DMS 273 (cell line): ENCODE measurements around the gene KLKB1.
"Not testable (repeated sequence)": the region's sequence is repeated elsewhere in the genome, so short reads cannot be mapped to it uniquely, and the experiment has no call there.

Experiments
- DNase-seq: peaks from one replicate; lab custom pipeline; 2025; ENCODE audit not compliant: unreplicated experiment; lab: John Stamatoyannopoulos, UW

The KLKB1 gene

GRCh38 chr4:186264660-186265059, 37.4 kb downstream of the KLKB1 start:
- no peak for DNase-seq

- DNase-seq, result not testable (repeated sequence)
Observed at GRCh38 chr4:186265250-186265649, 37.9 kb downstream of the KLKB1 start.

- no peak for DNase-seq
Observed at GRCh38 chr4:186265683-186266652, 38.7 kb downstream of the KLKB1 start, which contains the start of gene F11. TSS of gene F11 (plus strand) at chr4:186266189. CDS start at chr4:186267137, 948 bp downstream.

GRCh38 chr4:186266729-186267456, 39.6 kb downstream of the KLKB1 start:
- no peak for DNase-seq

GRCh38 chr4:186271081-186271678, 43.9 kb downstream of the KLKB1 start:
- DNase-seq, result no peak

GRCh38 chr4:186272699-186273391, 45.5 kb downstream of the KLKB1 start:
- no peak for DNase-seq

- DNase-seq, result not testable (repeated sequence)
Observed at GRCh38 chr4:186273392-186273789, 46.1 kb downstream of the KLKB1 start.

- DNase-seq, result no peak
Observed at GRCh38 chr4:186283311-186283710, 56.0 kb downstream of the KLKB1 start.

- no peak for DNase-seq
Observed at GRCh38 chr4:186285147-186285546, 57.8 kb downstream of the KLKB1 start.

GRCh38 chr4:186286581-186286980, 59.3 kb downstream of the KLKB1 start:
- DNase-seq, result no peak

GRCh38 chr4:186291256-186291890, 64.1 kb downstream of the KLKB1 start:
- DNase-seq, result no peak

- DNase-seq, result no peak
Observed at GRCh38 chr4:186294160-186294559, 66.9 kb downstream of the KLKB1 start.

GRCh38 chr4:186296481-186296880, 69.2 kb downstream of the KLKB1 start:
- no peak for DNase-seq

- peak; percentile 72 for DNase-seq
Observed at GRCh38 chr4:186297013-186297645, 69.8 kb downstream of the KLKB1 start.

- no peak for DNase-seq
Observed at GRCh38 chr4:186298031-186298647, 70.8 kb downstream of the KLKB1 start.

- DNase-seq, result no peak
Observed at GRCh38 chr4:186299291-186299690, 72.0 kb downstream of the KLKB1 start.

- DNase-seq, result no peak
Observed at GRCh38 chr4:186300659-186301390, 73.5 kb downstream of the KLKB1 start.

- DNase-seq, result no peak
Observed at GRCh38 chr4:186304216-186304615, 76.9 kb downstream of the KLKB1 start.
